Kidney epithelial cell (primary cell): ENCODE results near the gene TSC22D3. TPM values are rescaled to one million over a fixed set of nuclear protein-coding genes. Genes with fewer than 3 reads are reported as not detected.

Experiments
- DNase-seq: peaks from one replicate; pipeline ENCODE4 v3.0.0-alpha.2; 2010; ENCODE audit warnings: low read depth
- H3K27me3 ChIP-seq: 2 replicates; pipeline ENCODE4 v1.6.0; 2011; ENCODE audit warnings: low read length; ENCODE audit not compliant: control insufficient read depth, insufficient read depth
- H3K36me3 ChIP-seq: 2 replicates; pipeline ENCODE4 v1.5.1; 2011; ENCODE audit warnings: low read length; ENCODE audit not compliant: control insufficient read depth, insufficient read depth
- H3K4me3 ChIP-seq: 2 replicates; pipeline ENCODE4 v1.5.1; 2011; ENCODE audit warnings: low read depth, mild to moderate bottlenecking, control low read depth, low read length
- CTCF ChIP-seq: IDR thresholded peaks from 2 replicates; pipeline ENCODE4 v1.5.1; 2011; ENCODE audit warnings: mild to moderate bottlenecking, moderate library complexity, low read length, control low read depth, inconsistent platforms; ENCODE audit not compliant: insufficient read depth, poor library complexity, severe bottlenecking
- total RNA-seq: library from RNA; depleted of rRNA; stranded (reverse); fragments of >200 nt; gene quantifications from 2 replicates; pipeline ENCODE4 v1.2.3, GENCODE V29; 2015

Gene TSC22D3
- total RNA-seq, 1 donor from 2014 or later: 69.0 TPM

GRCh38 chrX:107731831-107732502, 43.6 kb downstream of the TSC22D3 start:
- Histone ChIP-seq H3K27me3 (no peaks in the 10 kb centered on the region), H3K36me3 (no peaks in the 10 kb centered on the region), H3K4me3 (no peak overlapping the region)
- no peak for TF ChIP-seq CTCF
- peak; percentile 83 for DNase-seq

GRCh38 chrX:107730991-107731766, 44.4 kb downstream of the TSC22D3 start:
- no peak overlapping the region for H3K4me3 ChIP-seq
- no peak for DNase-seq
- H3K27me3 ChIP-seq: no peaks in the 10 kb centered on the region
- no peak for TF ChIP-seq CTCF
- no peaks in the 10 kb centered on the region for H3K36me3 ChIP-seq

- TF ChIP-seq CTCF: no peak
- Histone ChIP-seq H3K27me3 (no peaks in the 10 kb centered on the region), H3K36me3 (no peaks in the 10 kb centered on the region), H3K4me3 (no peak overlapping the region)
- no peak for DNase-seq
Observed at GRCh38 chrX:107730298-107730655, 45.3 kb downstream of the TSC22D3 start.

- no peaks in the 10 kb centered on the region for H3K27me3 ChIP-seq
- DNase-seq: no peak
- TF ChIP-seq CTCF: peak; percentile 10
Observed at GRCh38 chrX:107729558-107730297, 45.9 kb downstream of the TSC22D3 start.

GRCh38 chrX:107728371-107729099, 47.1 kb downstream of the TSC22D3 start:
- Histone ChIP-seq H3K27me3 (no peaks in the 10 kb centered on the region), H3K4me3 (no peak overlapping the region), H3K36me3 (no peaks in the 10 kb centered on the region)
- no peak for TF ChIP-seq CTCF
- DNase-seq: no peak

More at GRCh38 chrX:107729558-107730297, 45.9 kb downstream of the TSC22D3 start:
- Histone ChIP-seq H3K4me3 (no peak overlapping the region), H3K36me3 (no peaks in the 10 kb centered on the region)
